GM19239 (cell line): ENCODE data around the gene KCNK10.

ENCODE experiments used
- DNase-seq: peaks from one replicate; pipeline ENCODE4 v3.0.0; 2011; ENCODE audit warnings: low spot score; ENCODE audit not compliant: insufficient read length
- FAIRE-seq: peaks from 2 replicates; lab custom pipeline; 2011; peaks lifted over from hg19 to GRCh38; lab: Jason Lieb, UNC

KCNK10 gene, protein sequence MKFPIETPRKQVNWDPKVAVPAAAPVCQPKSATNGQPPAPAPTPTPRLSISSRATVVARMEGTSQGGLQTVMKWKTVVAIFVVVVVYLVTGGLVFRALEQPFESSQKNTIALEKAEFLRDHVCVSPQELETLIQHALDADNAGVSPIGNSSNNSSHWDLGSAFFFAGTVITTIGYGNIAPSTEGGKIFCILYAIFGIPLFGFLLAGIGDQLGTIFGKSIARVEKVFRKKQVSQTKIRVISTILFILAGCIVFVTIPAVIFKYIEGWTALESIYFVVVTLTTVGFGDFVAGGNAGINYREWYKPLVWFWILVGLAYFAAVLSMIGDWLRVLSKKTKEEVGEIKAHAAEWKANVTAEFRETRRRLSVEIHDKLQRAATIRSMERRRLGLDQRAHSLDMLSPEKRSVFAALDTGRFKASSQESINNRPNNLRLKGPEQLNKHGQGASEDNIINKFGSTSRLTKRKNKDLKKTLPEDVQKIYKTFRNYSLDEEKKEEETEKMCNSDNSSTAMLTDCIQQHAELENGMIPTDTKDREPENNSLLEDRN

DNA sequence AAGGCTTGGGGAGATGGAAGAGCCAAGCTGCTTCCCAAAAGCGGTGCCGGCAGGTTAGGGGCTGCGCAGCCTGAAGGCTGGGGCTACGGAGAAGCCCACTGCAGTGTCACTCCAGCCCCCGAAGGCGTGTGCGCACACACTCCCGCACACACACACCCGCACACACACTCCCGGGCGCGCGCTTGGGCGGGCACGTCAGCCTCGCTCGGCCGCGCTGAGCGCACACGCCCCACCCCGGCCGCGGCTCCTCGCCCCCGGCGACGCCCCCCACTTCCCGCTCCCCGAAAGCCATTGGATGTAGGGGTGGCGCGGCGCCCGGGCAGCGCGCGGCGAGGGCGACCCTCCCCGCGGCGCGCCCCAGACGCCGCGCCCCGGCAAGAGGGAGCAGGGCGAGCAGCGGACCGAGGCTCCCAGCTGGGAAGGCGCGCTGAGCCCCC is at the start of gene KCNK10:
Gene KCNK10, minus strand, starts transcription at position 184 of the 437 bp plus-strand sequence. CDS start 471 bp downstream, outside the sequence.
- no peak for DNase-seq
- no peak for FAIRE-seq

DNA sequence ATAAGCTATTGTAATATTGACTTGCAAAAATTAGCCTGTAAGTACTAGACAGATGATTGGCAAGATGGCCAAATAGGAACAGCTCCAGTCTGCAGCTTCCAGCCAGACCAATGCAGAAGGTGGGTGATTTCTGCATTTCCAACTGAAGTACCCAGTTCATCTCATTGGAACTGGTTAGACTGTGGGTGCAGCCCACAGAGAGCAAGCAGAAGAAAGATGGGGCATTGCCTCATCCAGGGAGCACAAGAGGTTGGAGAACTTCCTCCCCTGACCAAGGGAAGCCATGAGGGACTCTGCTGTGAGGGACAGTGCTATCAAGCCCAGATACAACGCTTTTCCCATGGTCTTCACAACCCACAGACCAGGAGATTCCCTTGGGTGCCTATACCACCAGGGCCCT is 46.4 kb upstream of the KCNK10 start:
- DNase-seq: no peak
- no peak for FAIRE-seq

GRCh38 chr14:88364710-88365413 is 41.8 kb upstream of the KCNK10 start:
- DNase-seq: no peak
- FAIRE-seq: no peak

GRCh38 chr14:88363644-88364043 is 40.6 kb upstream of the KCNK10 start:
- DNase-seq (no peak), FAIRE-seq (no peak)

GRCh38 chr14:88359500-88359899 is 36.4 kb upstream of the KCNK10 start:
- DNase-seq (no peak), FAIRE-seq (no peak)

DNA sequence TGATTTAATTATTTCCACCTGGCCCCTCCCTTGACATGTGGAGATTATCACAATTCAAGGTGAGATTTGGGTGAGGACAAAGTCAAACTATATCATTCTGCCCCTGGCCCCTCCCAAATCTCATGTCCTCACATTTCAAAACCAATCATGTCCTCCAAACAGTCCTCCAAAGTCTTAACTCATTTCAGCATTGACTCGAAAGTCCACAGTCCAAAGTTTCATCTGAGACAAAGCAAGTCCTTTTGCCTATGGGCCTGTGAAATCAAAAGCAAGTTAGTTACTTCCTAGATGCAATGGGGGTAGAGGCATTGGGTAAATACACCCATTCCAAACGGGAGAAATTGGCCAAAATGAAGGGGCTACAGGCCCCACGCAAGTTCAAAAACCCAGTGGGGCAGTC is 31.3 kb upstream of the KCNK10 start:
- DNase-seq (no peak), FAIRE-seq (no peak)

DNA sequence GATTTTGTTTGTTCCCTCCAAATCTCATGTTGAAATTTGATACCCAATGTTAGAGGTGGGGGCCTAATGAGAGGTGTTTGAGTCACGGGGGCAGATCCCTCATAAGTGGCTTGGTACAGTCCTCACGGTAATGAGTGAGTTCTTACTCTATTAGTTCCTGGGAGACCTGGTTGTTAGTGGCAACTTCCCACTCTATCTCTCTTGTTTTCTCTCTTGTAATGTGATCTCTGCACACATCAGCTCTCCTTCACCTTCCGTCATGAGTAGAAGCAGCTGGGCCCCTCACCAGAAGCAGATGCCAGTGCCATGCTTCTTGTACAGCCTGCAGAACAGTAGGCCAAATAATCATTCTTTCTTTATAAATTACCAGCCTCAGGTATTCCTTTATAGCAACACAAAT is 29.6 kb upstream of the KCNK10 start:
- DNase-seq (no peak), FAIRE-seq (no peak)

GRCh38 chr14:88351966-88352691 is 29.1 kb upstream of the KCNK10 start:
- no peak for FAIRE-seq
- DNase-seq: no peak

- FAIRE-seq (no peak), DNase-seq (no peak)
Measured at GRCh38 chr14:88348546-88348945, 25.5 kb upstream of the KCNK10 start.

GRCh38 chr14:88346048-88346639 is 23.1 kb upstream of the KCNK10 start:
- DNase-seq (no peak), FAIRE-seq (no peak)

DNA sequence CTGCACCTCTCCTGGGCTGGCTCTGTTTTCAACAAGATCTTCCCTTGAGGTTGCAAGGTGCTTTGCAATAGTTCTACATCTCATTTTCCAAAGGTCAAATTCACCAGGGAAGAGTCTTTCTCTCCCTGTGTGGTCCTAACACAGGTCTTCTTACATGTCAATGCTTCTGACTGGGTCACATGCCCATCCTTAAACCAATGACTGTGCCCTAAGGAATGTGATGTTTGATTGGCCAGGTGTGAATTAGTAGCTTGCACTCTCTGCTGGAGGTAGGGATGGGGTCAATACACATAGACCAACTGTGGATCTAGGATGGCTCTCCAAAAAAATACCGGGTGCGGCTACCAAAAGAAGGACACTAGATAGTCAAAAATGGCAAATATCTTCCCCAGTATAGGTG is 19.9 kb upstream of the KCNK10 start:
- FAIRE-seq (no peak), DNase-seq (no peak)

GRCh38 chr14:88340357-88340756 is 17.3 kb upstream of the KCNK10 start:
- DNase-seq: no peak
- FAIRE-seq: no peak

DNA sequence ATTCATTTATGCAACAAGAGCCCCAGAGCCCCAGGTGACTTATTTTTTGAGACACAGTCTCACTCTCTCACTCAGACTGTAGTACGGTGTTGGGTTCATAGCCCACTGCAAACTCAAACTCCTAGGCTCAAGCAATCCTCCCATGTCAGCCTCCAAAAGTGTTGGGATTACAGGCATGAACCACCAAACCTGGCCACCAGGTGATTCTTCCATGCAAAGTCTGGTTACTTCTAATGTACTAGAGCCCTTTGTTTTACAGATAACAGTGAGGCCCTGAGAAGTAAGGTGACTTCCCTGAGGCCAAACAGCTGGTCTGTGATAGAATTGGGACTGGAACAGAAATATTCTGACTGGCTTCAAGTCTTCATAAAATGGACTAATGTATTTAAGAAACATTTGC is 10.0 kb upstream of the KCNK10 start:
- FAIRE-seq (no peak), DNase-seq (no peak)

DNA sequence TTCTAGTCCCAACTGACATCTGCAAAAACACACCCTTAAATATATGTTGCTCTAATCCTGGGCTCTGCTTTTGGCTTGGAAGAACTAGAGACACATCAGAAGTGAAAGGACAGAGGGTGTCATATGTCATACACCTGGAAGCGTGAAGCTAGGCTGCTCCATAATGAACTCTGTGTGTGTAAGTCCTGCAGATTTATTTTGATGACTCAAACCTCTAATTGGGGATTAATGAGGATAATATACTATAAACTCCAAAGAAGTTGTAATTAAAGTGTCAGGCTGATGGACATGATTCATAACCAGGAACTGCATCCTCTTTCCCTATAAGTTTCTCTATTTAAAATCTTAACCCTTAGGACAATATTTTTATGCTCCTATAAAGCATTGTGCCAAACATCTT is 4.4 kb upstream of the KCNK10 start:
- DNase-seq (no peak), FAIRE-seq (no peak)

DNA sequence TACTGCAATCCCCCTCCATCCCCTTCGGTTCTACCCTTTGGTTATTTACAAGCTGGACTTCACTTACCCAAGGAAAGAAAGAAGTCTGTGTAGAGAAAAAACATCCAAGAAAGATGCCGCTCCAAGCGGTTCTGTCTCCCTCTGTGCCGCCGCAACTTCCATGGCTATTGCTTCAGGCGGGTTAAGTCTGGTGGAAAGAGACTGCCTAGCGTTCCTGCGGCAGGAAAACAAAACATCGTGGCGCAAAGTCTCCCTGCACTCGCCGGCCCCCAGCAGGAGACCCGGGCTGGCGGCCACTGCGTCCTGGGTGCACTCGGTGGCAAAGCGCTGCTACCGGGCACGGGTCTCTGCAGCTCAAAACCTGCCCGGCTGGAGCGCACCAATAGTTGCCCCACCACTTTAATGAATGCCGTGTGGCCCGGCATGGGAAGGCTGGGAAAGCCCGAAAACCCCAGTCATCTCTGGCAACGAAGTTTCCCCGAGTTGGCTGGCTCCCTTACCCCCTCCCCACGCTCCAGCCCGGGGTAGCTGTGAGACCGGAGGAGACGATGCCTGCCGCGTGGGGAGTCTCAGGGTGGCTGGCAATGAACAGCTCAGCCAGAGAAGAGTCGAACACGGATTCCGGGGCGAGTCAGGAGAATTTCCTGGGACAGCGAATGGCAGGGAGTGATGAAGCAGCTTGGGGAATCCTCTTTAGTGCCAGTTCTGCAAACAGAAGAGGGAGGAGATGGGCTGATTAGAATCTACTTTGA is 3.5 kb upstream of the KCNK10 start:
- no peak for DNase-seq
- no peak for FAIRE-seq

GRCh38 chr14:88325883-88326282 is 2.8 kb upstream of the KCNK10 start:
- no peak for DNase-seq
- FAIRE-seq: no peak

DNA sequence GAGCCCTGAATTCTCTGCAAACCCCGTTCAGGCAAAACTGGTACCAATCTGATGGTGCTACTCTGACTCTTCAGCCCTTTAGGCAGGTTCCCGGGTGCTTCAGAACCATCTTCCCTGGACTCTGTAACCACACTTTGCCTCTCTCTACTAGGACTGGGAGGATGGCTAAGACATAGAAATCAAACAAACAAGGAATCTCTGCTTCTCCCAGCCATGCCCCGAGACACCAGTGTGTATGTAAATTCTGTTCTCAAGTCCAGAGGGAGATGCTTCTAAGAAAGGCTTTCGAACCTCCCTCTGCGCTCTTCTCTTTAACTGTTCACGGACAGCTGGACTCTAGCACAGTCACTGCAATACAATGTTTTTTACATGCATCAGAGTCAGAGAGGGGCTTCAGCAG is 1.9 kb upstream of the KCNK10 start:
- FAIRE-seq: no peak
- DNase-seq: no peak

DNA sequence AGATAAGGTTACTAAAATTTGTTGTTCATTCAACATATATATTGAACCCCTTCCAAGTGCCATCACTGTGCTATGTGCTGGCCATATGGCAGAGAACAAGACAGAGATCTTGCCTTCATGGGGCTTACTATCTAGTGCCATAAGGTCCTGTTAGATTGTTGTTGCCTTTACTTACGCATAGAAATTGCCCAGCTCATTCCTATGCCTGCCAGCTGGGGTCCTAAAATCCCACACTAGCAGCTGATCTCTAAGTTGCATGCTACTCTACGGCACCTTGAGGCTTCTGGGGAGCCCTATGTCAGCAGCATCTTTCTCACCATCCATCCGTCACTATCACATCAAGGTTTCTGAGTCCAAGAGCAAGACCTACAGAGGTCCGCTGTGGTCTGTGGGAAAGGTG is 1.4 kb upstream of the KCNK10 start:
- DNase-seq (no peak), FAIRE-seq (no peak)

DNA sequence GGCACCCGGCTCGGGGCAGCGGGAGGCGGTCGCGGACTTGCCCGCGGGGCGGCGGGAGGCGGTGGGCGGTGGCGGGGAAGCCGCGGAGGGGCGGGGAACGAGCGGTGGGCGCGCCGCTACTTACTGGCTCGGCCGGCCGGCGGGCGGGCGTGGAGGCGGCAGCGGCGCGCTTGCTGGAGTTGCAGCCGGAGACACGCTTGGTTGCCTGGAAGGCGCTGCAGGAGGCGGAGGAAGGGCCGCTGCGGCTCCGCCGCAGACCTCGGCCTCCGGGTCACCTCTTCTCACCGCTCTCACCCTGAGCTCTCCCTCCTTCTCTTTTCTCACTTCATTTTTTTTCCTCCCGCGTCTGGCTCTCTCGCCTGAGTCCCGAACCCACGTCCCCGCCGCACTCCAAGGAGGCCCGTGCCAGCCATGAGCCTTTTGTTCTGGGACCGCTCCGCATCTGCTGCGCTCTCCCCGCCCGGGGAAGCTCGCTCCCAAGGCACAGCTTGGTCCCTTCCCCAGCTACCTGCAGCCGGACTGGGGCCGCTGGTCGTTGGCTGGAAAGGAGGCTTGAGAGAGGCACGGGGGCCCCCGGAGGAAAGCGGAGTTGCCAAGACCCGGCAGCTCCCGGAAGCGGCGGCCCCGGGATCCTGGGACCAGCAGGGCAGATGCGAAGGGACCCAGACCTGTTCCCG is 592 bp upstream of the KCNK10 start:
- peak; percentile 44 for FAIRE-seq

More for the DNA sequence above, 592 bp upstream of the KCNK10 start:
- DNase-seq: peak; percentile 89
